ENCODE measurements around the gene DNAJC1.

The DNAJC1 gene

DNA sequence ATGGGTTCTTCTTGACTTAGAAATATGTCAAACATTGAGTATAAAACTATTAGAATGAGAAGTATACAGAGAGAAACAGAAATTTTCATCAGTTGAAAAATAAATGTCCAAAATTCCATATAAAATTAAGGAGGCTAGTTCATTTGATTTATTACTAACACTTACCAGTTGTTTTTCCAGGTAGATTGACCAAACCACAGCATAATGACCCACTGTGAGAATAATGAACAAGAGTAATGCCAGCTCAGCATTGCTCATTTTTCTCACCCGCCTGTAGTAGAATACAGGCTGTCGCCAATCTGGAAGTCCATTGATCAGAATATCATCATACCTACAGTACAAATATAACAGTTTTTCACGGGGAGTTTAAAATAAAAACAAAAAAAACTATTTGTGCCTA lies 82.9 kb downstream of the DNAJC1 start:
- TF ChIP-seq CTCF (IDR thresholded peaks at IDR 0.05): no peak
- no peaks in the 10 kb centered on the region for H3K9me3 ChIP-seq
- H3K27ac ChIP-seq: no peak overlapping the region
- peaks cover 8 to 11% of the 10 kb centered on the region in 2 experiments for H3K4me1 ChIP-seq (ENCODE audit: control insufficient read depth in 1 of 2, insufficient read depth in 1 of 2, low read depth in 1 of 2, low read length in 1 of 2)
- no peaks in the 10 kb centered on the region for H3K27me3 ChIP-seq
- H3K36me3 ChIP-seq: no peaks in the 10 kb centered on the region
- H3K4me3 ChIP-seq (ENCODE audit: low read depth in 1 of 2, low read length in 1 of 2): no peak overlapping the region

DNA sequence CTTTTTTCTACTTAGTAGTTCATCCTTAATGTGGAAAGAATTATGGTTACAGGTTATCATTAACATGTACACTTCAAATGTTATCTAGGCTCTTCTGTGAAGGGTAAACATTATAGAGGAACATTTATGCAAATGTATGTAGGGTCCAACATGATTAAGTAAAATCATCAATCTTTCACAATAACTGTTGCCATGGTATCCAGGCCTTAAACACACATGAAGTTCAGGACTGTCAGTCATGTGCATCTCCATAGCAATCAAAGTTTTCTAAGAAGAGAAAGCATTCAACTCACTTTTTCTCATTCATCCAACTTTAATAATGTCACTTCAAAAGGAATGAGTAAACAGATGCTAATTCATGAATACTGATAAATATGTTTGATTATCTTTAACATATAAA lies 83.6 kb downstream of the DNAJC1 start:
- Histone ChIP-seq H3K9me3 (no peaks in the 10 kb centered on the region), H3K27ac (no peak overlapping the region), H3K4me1 (ENCODE audit: control insufficient read depth in 1 of 2, insufficient read depth in 1 of 2, low read depth in 1 of 2, low read length in 1 of 2) (peaks cover 7 to 8% of the 10 kb centered on the region in 2 experiments), H3K4me3 (ENCODE audit: low read depth in 1 of 2, low read length in 1 of 2) (no peak overlapping the region), H3K36me3 (no peaks in the 10 kb centered on the region), H3K27me3 (no peaks in the 10 kb centered on the region)
- no peak for TF ChIP-seq CTCF (IDR thresholded peaks at IDR 0.05)

DNA sequence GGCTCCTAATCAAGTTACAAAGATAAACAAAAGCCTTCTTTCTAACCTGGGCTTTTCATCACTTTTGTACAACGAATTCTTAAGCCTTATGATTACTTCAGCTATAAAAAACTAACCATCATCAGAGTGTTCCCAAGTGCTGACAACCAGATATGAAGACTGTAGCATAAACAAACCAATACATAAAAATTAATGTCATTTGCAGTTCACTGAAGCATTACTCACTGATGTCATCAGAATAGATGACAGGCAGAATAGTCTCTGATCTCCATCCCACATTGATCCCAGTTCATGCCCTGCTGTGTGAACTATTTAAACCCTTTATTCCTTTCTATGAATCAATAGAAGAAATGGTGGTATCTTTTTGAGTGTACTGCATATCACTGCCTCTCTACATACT lies 84.4 kb downstream of the DNAJC1 start:
- Histone ChIP-seq H3K36me3 (no peaks in the 10 kb centered on the region), H3K9me3 (no peaks in the 10 kb centered on the region), H3K4me3 (ENCODE audit: low read depth in 1 of 2, low read length in 1 of 2) (no peak overlapping the region), H3K27ac (no peak overlapping the region), H3K27me3 (no peaks in the 10 kb centered on the region), H3K4me1 (ENCODE audit: control insufficient read depth in 1 of 2, insufficient read depth in 1 of 2, low read depth in 1 of 2, low read length in 1 of 2) (no peaks in the 10 kb centered on the region)
- no peak for TF ChIP-seq CTCF (IDR thresholded peaks at IDR 0.05)

DNA sequence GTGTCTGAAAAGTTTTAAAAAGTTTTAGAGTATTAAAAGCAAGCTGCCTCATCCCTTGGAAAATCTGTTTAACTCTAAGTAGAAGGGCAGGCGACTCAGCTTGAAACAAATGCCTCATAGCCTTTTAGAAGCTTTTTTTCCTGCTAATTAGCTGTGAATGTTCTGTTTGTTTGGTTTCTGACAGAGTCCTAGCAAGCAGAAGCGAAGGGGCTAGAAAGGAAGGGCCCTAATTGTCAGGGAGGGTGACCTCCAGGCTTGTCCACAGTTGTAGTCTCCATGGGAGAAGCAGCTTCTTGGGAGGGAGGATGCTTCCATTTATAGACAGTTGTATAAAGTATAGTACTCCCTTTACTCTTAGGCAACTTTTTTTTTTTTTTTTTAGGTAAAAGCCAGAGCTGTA lies 90.9 kb downstream of the DNAJC1 start:
- no peaks in the 10 kb centered on the region for H3K27me3 ChIP-seq
- no peak overlapping the region for H3K4me3 ChIP-seq (ENCODE audit: low read depth in 1 of 2, low read length in 1 of 2)
- no peak for TF ChIP-seq CTCF (IDR thresholded peaks at IDR 0.05)
- H3K27ac ChIP-seq: no peak overlapping the region
- no peaks in the 10 kb centered on the region for H3K9me3 ChIP-seq
- H3K36me3 ChIP-seq: no peaks in the 10 kb centered on the region
- no peaks in the 10 kb centered on the region for H3K4me1 ChIP-seq (ENCODE audit: control insufficient read depth in 1 of 2, insufficient read depth in 1 of 2, low read depth in 1 of 2, low read length in 1 of 2)

GRCh38 chr10:21910798-21911197 lies 92.7 kb downstream of the DNAJC1 start:
- no peaks in the 10 kb centered on the region for H3K4me1 ChIP-seq (ENCODE audit: control insufficient read depth in 1 of 2, insufficient read depth in 1 of 2, low read depth in 1 of 2, low read length in 1 of 2)
- H3K9me3 ChIP-seq: no peaks in the 10 kb centered on the region
- no peak overlapping the region for H3K4me3 ChIP-seq (ENCODE audit: low read depth in 1 of 2, low read length in 1 of 2)
- no peak overlapping the region for H3K27ac ChIP-seq
- H3K27me3 ChIP-seq: no peaks in the 10 kb centered on the region
- H3K36me3 ChIP-seq: no peaks in the 10 kb centered on the region
- TF ChIP-seq CTCF (IDR thresholded peaks at IDR 0.05): no peak

GRCh38 chr10:21907436-21907835 lies 96.1 kb downstream of the DNAJC1 start:
- H3K27ac ChIP-seq: no peak overlapping the region
- no peak overlapping the region for H3K4me3 ChIP-seq (ENCODE audit: low read depth in 1 of 2, low read length in 1 of 2)
- no peaks in the 10 kb centered on the region for H3K9me3 ChIP-seq
- TF ChIP-seq CTCF (IDR thresholded peaks at IDR 0.05): no peak
- no peaks in the 10 kb centered on the region for H3K27me3 ChIP-seq
- H3K36me3 ChIP-seq: no peaks in the 10 kb centered on the region
- H3K4me1 ChIP-seq (ENCODE audit: control insufficient read depth in 1 of 2, insufficient read depth in 1 of 2, low read depth in 1 of 2, low read length in 1 of 2): no peaks in the 10 kb centered on the region
